ENCODE data around the gene SYT12.

DNA sequence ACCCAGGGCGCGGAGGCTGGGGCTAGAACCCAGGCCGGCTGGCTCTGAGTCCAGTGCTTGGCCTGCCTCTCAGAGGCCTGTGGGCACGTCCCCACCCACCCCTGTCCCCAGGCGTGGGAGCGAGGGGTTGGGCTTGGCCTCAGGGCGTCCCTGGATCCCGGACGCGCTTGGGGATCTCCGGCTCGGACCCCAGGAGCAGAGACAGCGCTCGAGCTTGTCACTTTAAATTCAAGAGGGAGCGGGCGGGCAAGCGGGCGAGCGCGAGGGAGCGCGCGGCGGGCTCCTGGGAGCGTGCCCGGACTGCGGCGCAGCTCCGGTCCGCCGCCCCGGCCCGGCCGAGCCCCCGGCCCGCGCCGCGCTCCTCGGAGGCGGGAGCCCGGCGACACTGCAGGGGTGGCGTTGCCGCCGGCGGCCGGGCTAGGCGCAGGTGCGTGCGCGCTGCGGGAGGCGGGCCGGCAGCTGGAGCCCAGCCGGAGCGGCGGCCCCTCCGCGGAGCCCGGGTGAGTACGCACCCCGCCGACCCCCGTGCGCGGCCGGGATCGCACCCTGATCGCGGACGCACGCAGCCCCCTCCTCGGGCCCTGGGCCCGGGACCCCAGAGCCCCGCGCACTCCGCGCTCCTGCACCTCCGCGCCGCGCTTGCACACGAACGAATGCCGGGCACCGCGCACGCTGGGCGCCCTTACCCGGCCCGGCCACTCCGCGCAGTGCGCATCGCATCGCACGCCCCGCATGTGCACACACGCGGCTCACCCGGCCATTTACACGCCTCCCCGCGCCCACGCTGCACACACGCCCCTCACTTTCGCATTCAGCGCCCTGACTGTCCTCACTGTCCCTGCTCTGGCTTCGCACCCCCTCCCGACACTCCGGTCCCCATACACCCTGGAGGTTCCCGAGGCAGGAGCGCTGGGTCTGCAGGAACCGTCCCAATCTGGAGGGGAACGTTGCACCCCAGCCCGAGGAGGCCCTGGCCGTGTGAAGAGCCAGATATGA, at the start of gene SYT12:
- TF ChIP-seq ATF3 (IDR thresholded peaks at IDR 0.05) (no peak), FOSL1 (IDR thresholded peaks at IDR 0.05; ENCODE audit: low read depth) (no peak), ZNF274 (IDR thresholded peaks at IDR 0.05; ENCODE audit: low read depth, low read length) (no peak), POLR2A (IDR thresholded peaks at IDR 0.05; ENCODE audit: borderline replicate concordance, extremely low read depth, insufficient read depth, insufficient read length) (no peak), POLR2AphosphoS5 (IDR thresholded peaks at IDR 0.05; ENCODE audit: low read depth, low read length) (0 out of 2 replicates have a peak, but pooled peaks have one; percentile 24), TCF7L2 (IDR thresholded peaks at IDR 0.05; ENCODE audit: borderline replicate concordance, extremely low read depth, insufficient read depth, insufficient read length) (no peak), ZBTB33 (IDR thresholded peaks at IDR 0.05; ENCODE audit: extremely low read depth, insufficient replicate concordance, low read length) (no peak), REST (IDR thresholded peaks at IDR 0.05; ENCODE audit: low read depth) (no peak), SRF (IDR thresholded peaks at IDR 0.05; ENCODE audit: low read depth) (no peak)
- TF ChIP-seq, protein P1, sequence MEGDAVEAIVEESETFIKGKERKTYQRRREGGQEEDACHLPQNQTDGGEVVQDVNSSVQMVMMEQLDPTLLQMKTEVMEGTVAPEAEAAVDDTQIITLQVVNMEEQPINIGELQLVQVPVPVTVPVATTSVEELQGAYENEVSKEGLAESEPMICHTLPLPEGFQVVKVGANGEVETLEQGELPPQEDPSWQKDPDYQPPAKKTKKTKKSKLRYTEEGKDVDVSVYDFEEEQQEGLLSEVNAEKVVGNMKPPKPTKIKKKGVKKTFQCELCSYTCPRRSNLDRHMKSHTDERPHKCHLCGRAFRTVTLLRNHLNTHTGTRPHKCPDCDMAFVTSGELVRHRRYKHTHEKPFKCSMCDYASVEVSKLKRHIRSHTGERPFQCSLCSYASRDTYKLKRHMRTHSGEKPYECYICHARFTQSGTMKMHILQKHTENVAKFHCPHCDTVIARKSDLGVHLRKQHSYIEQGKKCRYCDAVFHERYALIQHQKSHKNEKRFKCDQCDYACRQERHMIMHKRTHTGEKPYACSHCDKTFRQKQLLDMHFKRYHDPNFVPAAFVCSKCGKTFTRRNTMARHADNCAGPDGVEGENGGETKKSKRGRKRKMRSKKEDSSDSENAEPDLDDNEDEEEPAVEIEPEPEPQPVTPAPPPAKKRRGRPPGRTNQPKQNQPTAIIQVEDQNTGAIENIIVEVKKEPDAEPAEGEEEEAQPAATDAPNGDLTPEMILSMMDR (IDR thresholded peaks at IDR 0.05 in 2 of 3, conservative IDR thresholded peaks at IDR 0.05 in 1 of 3; ENCODE audit: borderline replicate concordance in 1 of 3, insufficient read depth in 1 of 3, low read depth in 2 of 3, low read length in 2 of 3), result no peak
- TF ChIP-seq, protein P2, sequence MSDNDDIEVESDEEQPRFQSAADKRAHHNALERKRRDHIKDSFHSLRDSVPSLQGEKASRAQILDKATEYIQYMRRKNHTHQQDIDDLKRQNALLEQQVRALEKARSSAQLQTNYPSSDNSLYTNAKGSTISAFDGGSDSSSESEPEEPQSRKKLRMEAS (IDR thresholded peaks at IDR 0.05), result no peak
